HCT116 (cell line): Measurements from ENCODE around the gene TICRR. TPM values are rescaled to one million over a fixed set of nuclear protein-coding genes. Genes with fewer than 3 reads are reported as not detected.
A peak's percentile ranks its signal among the peaks of the same experiment; 100 is the strongest.

ENCODE experiments used
- ATAC-seq: fragments of 200-7000 bp; cut with Tn5 transposase; 2 replicates; pipeline ENCODE4 v1.9.1; 2020; ENCODE audit warnings: mild to moderate bottlenecking, moderate library complexity
- BruUV-seq: library from RNA; stranded (reverse); fragments of 400-500 nt; replicated peaks from 2 replicates; lab custom pipeline; 2021; lab: Mats Ljungman, UMichigan
- CTCF ChIA-PET: fragments of 300-600 bp; sonication (Branson Sonifier 250); formaldehyde crosslinking; loops from one replicate; lab custom pipeline; 2021; ENCODE audit warnings: antibody characterized with exemption; lab: Charles Lee
- POLR2A ChIA-PET: fragments of 300-600, 350-600 bp; sonication (Branson Sonifier 250); formaldehyde crosslinking; loops from one replicate; lab custom pipeline; 2021; ENCODE audit warnings: antibody characterized with exemption; lab: Charles Lee
- RAD21 ChIA-PET, 2 experiments: fragments of 300-600 bp; sonication (Branson Sonifier 250); formaldehyde crosslinking; loops; one replicate each; lab custom pipeline; 2023; ENCODE audit warnings: low total read pairs in 2 of 2; ENCODE audit not compliant: uncharacterized antibody in 2 of 2, unreplicated experiment in 2 of 2, low non-redundant PET in 1 of 2; lab: Charles Lee
- DNase-seq: peaks from one replicate; pipeline ENCODE4 v3.0.0-alpha.2; 2010; ENCODE audit warnings: low read depth, low spot score
- H2AFZ ChIP-seq: fragments of 200-600 bp; shearing (Covaris generic), sonication (generic); 2 replicates; pipeline ENCODE4 v1.6.1; 2017; ENCODE audit warnings: low read depth, mixed run types, mixed read lengths, antibody characterized with exemption, low read length; ENCODE audit not compliant: poor library complexity, severe bottlenecking
- H3K27ac ChIP-seq: 2 replicates; pipeline ENCODE4 v1.5.1; 2012; ENCODE audit warnings: low read depth, low read length
- H3K27me3 ChIP-seq: fragments of 200-600 bp; sonication (generic); 2 replicates; pipeline ENCODE4 v1.6.1; 2016; ENCODE audit warnings: mixed run types, low read length, mixed read lengths; ENCODE audit not compliant: insufficient read depth
- H3K36me3 ChIP-seq, 2 experiments: fragments of 200-500 bp in 1 of 2; fragments of 200-600 bp in 1 of 2; sonication (Bioruptor generic) in 1 of 2; sonication (generic) in 1 of 2; 2 replicates each; pipeline versions ENCODE4 v1.5.1 to v1.6.1; 2014 to 2016; ENCODE audit warnings: low read length in 2 of 2, inconsistent platforms in 1 of 2, mixed read lengths in 1 of 2, mixed run types in 1 of 2; ENCODE audit not compliant: insufficient read depth in 2 of 2, control insufficient read depth in 1 of 2
- H3K4me1 ChIP-seq, 2 experiments: fragments of 200-600 bp in 1 of 2; sonication (generic) in 1 of 2; 2 replicates each; pipeline versions ENCODE4 v1.5.1 to v1.6.1; 2012 to 2017; ENCODE audit warnings: low read length in 2 of 2, inconsistent platforms in 1 of 2, mild to moderate bottlenecking in 1 of 2, mixed read lengths in 1 of 2, mixed run types in 1 of 2, moderate library complexity in 1 of 2; ENCODE audit not compliant: insufficient read depth in 2 of 2, control insufficient read depth in 1 of 2
- H3K4me2 ChIP-seq: fragments of 200-600 bp; sonication (generic); 2 replicates; pipeline ENCODE4 v1.6.1; 2017; ENCODE audit warnings: mixed run types, low read length, mixed read lengths
- H3K4me3 ChIP-seq, 2 experiments: fragments of 200-600 bp in 1 of 2; sonication (generic) in 1 of 2; replicated peaks in 1 of 2; 2 replicates each; pipeline ENCODE4 v1.5.1; 2011 to 2016; ENCODE audit warnings: low read length in 2 of 2, control low read depth in 1 of 2, low read depth in 1 of 2, mild to moderate bottlenecking in 1 of 2, mixed read lengths in 1 of 2, mixed run types in 1 of 2
- H3K79me2 ChIP-seq: fragments of 200-600 bp; sonication (generic); 2 replicates; pipeline ENCODE4 v1.6.1; 2017; ENCODE audit warnings: mild to moderate bottlenecking, mixed run types, low read length, moderate library complexity, mixed read lengths; ENCODE audit not compliant: insufficient read depth
- H3K9ac ChIP-seq: fragments of 200-600 bp; sonication (generic); 2 replicates; pipeline ENCODE4 v1.6.1; 2016; ENCODE audit warnings: low read length, mixed read lengths
- H3K9me2 ChIP-seq: fragments of 200-600 bp; sonication (generic), shearing (Covaris generic); 2 replicates; pipeline ENCODE4 v1.6.1; 2017; ENCODE audit warnings: mixed run types, mild to moderate bottlenecking, moderate library complexity; ENCODE audit not compliant: insufficient read depth
- H3K9me3 ChIP-seq, 2 experiments: fragments of 200-500 bp in 1 of 2; fragments of 200-600 bp in 1 of 2; sonication (Bioruptor generic) in 1 of 2; sonication (generic) in 1 of 2; 2 replicates each; pipeline ENCODE4 v1.6.1; 2014 to 2017; ENCODE audit warnings: low read length in 2 of 2, mixed read lengths in 2 of 2, inconsistent platforms in 1 of 2, low read depth in 1 of 2, mild to moderate bottlenecking in 1 of 2, mixed run types in 1 of 2, moderate library complexity in 1 of 2; ENCODE audit not compliant: control insufficient read depth in 1 of 2, insufficient read depth in 1 of 2
- H4K20me1 ChIP-seq: fragments of 200-600 bp; sonication (generic), shearing (Covaris generic); 2 replicates; pipeline ENCODE4 v1.6.1; 2017; ENCODE audit warnings: mixed run types, mild to moderate bottlenecking, moderate library complexity; ENCODE audit not compliant: insufficient read depth
- CBX3 ChIP-seq: IDR thresholded peaks from 2 replicates; pipeline ENCODE4 v1.6.1; 2012; ENCODE audit warnings: low read depth
- EGR1 ChIP-seq: IDR thresholded peaks from 2 replicates; pipeline ENCODE4 v1.6.1; 2012; ENCODE audit warnings: low read depth
- ELF1 ChIP-seq: IDR thresholded peaks from 2 replicates; pipeline ENCODE4 v1.6.1; 2012; ENCODE audit warnings: low read depth, borderline replicate concordance
- EZH2 ChIP-seq: fragments of 200-600 bp; sonication (generic); IDR thresholded peaks from 2 replicates; pipeline ENCODE4 v1.6.1; 2017; ENCODE audit warnings: antibody characterized with exemption, mixed run types
- EZH2phosphoT487 ChIP-seq: fragments of 200-600 bp; IDR thresholded peaks from 2 replicates; pipeline ENCODE4 v1.6.1; 2018; ENCODE audit warnings: antibody characterized with exemption, borderline replicate concordance
- FOSL1 ChIP-seq: IDR thresholded peaks from 2 replicates; pipeline ENCODE4 v1.6.1; 2012; ENCODE audit warnings: low read depth
- JUND ChIP-seq: IDR thresholded peaks from 2 replicates; pipeline ENCODE4 v1.6.1; 2012
- POLR2A ChIP-seq: IDR thresholded peaks from 2 replicates; pipeline ENCODE4 v1.7.0; 2011; ENCODE audit warnings: borderline replicate concordance; ENCODE audit not compliant: insufficient read depth, insufficient read length; ENCODE audit errors: extremely low read depth
- POLR2AphosphoS5 ChIP-seq: IDR thresholded peaks from 2 replicates; pipeline ENCODE4 v1.6.1; 2011; ENCODE audit warnings: mild to moderate bottlenecking, low read depth, low read length, moderate library complexity
- RAD21 ChIP-seq: IDR thresholded peaks from 2 replicates; pipeline ENCODE4 v1.6.1; 2012; ENCODE audit warnings: low read depth, mild to moderate bottlenecking
- SIN3A ChIP-seq: IDR thresholded peaks from 2 replicates; pipeline ENCODE4 v1.6.1; 2012; ENCODE audit warnings: low read depth
- SP1 ChIP-seq: IDR thresholded peaks from 2 replicates; pipeline ENCODE4 v1.6.1; 2012; ENCODE audit warnings: low read depth
- SRF ChIP-seq: IDR thresholded peaks from 2 replicates; pipeline ENCODE4 v1.6.1; 2012; ENCODE audit warnings: low read depth
- TCF7L2 ChIP-seq: IDR thresholded peaks from 2 replicates; pipeline ENCODE4 v1.7.0; 2011; ENCODE audit warnings: borderline replicate concordance, inconsistent platforms; ENCODE audit not compliant: insufficient read depth, insufficient read length; ENCODE audit errors: extremely low read depth
- YY1 ChIP-seq: IDR thresholded peaks from 2 replicates; pipeline ENCODE4 v1.6.1; 2011; ENCODE audit warnings: low read length, low read depth, moderate library complexity, mild to moderate bottlenecking; ENCODE audit not compliant: insufficient replicate concordance; ENCODE audit errors: extremely low read depth
- ZFX ChIP-seq: fragments of 450-650 bp; IDR thresholded peaks from 2 replicates; pipeline ENCODE4 v1.6.1; 2017
- intact Hi-C: fragments of 100-400 bp; cut with micrococcal nuclease; formaldehyde crosslinking; loops from 2 replicates; pipeline ENCODE4 v1.10.0; 2022
- total RNA-seq: library from RNA; stranded (reverse); gene quantifications from one replicate; pipeline ENCODE4 v1.2.1, GENCODE V29; 2021; ENCODE audit not compliant: unreplicated experiment
- TF ChIP-seq, protein P1 (sequence below): IDR thresholded peaks from 2 replicates; pipeline ENCODE4 v1.6.1; 2012
- TF ChIP-seq, protein P2 (sequence below): IDR thresholded peaks from 2 replicates; pipeline ENCODE4 v1.6.1; 2012; ENCODE audit warnings: low read depth
- TF ChIP-seq, protein P3 (sequence below): IDR thresholded peaks from 2 replicates; pipeline ENCODE4 v1.6.1; 2012

The TICRR gene
- total RNA-seq, 1 experiment from 2014 or later: 24.8 TPM

DNA sequence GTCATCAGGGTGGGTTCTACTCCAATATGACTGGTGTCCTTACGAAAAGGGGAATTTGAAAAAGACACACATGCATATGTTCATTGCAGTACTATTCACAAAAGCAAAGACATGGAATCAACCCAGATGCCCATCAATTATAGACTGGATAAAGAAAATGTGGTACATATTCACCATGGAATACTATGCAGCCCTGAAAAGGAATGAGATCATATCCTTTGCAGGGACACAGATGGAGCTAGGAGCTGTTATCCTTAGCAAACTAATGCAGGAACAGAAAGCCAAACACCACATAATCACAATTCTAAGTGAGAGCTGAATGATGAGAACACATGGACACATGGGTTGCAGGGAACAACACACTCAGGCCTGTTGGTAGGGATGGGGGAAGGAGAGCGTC, 24.8 kb upstream of the TICRR start:
- Histone ChIP-seq H4K20me1 (no peaks in the 10 kb centered on the region), H3K4me1 (peaks cover 0 to 7% of the 10 kb centered on the region in 2 experiments; a peak in 2 of 4 replicates), H3K4me3 (no peak overlapping the region), H3K9ac (no peak overlapping the region), H3K27ac (no peak overlapping the region), H3K9me3 (no peaks in the 10 kb centered on the region), H3K27me3 (no peaks in the 10 kb centered on the region), H3K79me2 (no peaks in the 10 kb centered on the region), H2AFZ (no peak overlapping the region), H3K4me2 (no peak overlapping the region), H3K36me3 (no peaks in the 10 kb centered on the region), H3K9me2 (no peaks in the 10 kb centered on the region)
- intact Hi-C loops: no loop called here
- RAD21 ChIA-PET: interaction anchor here in 1 of 2 experiments (0.6 kb wide), 1 partner anchor 1102 kb away, joined by 3 read pairs; no protein-coding TSS in a partner anchor
- POLR2A ChIA-PET: no interaction called here
- ATAC-seq (no peak), DNase-seq (no peak)
- TF ChIP-seq FOSL1 (no peak), EZH2 (no peak), TCF7L2 (no peak), EZH2phosphoT487 (no peak), SP1 (no peak), POLR2A (no peak), JUND (no peak), YY1 (no peak), EGR1 (no peak), SIN3A (no peak), RAD21 (no peak)
- TF ChIP-seq, protein P1, sequence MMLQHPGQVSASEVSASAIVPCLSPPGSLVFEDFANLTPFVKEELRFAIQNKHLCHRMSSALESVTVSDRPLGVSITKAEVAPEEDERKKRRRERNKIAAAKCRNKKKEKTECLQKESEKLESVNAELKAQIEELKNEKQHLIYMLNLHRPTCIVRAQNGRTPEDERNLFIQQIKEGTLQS: no peak
- CTCF ChIA-PET: interaction anchor here (0.7 kb wide), 1 partner anchor 108 kb away, joined by 3 read pairs; no protein-coding TSS in a partner anchor
- BruUV-seq: no TSS peak

DNA sequence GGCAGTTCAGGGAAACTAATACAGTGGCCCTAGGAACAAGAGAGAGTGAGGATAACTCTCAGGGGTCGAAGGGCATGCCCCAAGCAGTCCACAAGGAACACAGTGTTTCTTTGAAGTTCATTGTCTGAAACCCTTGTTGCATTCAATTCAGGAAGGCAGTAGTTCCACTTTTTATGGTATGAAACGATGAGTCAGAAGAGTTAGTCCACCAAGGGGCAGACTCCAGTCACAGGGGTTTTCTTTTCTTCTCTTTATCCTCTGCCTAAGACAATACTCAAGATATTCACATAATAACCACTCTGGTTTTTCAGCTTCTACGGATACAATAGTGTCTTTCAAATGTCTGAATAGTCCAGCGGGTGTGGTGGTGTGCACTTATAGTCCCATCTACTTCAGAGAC, 23.7 kb upstream of the TICRR start:
- POLR2A ChIA-PET: no interaction called here
- no peak overlapping the region for H3K9ac ChIP-seq
- no peak overlapping the region for H3K4me3 ChIP-seq
- no peaks in the 10 kb centered on the region for H3K9me3 ChIP-seq
- H2AFZ ChIP-seq: no peak overlapping the region
- H3K4me2 ChIP-seq: peak overlapping the region; percentile 21; the same call in 1 of the 2 replicates
- no peaks in the 10 kb centered on the region for H3K79me2 ChIP-seq
- no peaks in the 10 kb centered on the region for H3K27me3 ChIP-seq
- DNase-seq: no peak
- H3K9me2 ChIP-seq: no peaks in the 10 kb centered on the region
- H3K27ac ChIP-seq: no peak overlapping the region
- RAD21 ChIA-PET: no interaction called here
- H3K36me3 ChIP-seq: no peaks in the 10 kb centered on the region
- CTCF ChIA-PET: no interaction called here
- no peaks in the 10 kb centered on the region for H4K20me1 ChIP-seq
- peak; percentile 63 for ATAC-seq
- TF ChIP-seq SP1 (no peak), EGR1 (no peak), CBX3 (no peak), EZH2 (no peak), POLR2AphosphoS5 (no peak), EZH2phosphoT487 (no peak), ZFX (no peak), ELF1 (no peak), YY1 (no peak), RAD21 (no peak), TCF7L2 (no peak), SRF (no peak)
- TF ChIP-seq, protein P2, sequence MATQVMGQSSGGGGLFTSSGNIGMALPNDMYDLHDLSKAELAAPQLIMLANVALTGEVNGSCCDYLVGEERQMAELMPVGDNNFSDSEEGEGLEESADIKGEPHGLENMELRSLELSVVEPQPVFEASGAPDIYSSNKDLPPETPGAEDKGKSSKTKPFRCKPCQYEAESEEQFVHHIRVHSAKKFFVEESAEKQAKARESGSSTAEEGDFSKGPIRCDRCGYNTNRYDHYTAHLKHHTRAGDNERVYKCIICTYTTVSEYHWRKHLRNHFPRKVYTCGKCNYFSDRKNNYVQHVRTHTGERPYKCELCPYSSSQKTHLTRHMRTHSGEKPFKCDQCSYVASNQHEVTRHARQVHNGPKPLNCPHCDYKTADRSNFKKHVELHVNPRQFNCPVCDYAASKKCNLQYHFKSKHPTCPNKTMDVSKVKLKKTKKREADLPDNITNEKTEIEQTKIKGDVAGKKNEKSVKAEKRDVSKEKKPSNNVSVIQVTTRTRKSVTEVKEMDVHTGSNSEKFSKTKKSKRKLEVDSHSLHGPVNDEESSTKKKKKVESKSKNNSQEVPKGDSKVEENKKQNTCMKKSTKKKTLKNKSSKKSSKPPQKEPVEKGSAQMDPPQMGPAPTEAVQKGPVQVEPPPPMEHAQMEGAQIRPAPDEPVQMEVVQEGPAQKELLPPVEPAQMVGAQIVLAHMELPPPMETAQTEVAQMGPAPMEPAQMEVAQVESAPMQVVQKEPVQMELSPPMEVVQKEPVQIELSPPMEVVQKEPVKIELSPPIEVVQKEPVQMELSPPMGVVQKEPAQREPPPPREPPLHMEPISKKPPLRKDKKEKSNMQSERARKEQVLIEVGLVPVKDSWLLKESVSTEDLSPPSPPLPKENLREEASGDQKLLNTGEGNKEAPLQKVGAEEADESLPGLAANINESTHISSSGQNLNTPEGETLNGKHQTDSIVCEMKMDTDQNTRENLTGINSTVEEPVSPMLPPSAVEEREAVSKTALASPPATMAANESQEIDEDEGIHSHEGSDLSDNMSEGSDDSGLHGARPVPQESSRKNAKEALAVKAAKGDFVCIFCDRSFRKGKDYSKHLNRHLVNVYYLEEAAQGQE: no peak
- TF ChIP-seq, protein P1: no peak
- TF ChIP-seq, protein P3, sequence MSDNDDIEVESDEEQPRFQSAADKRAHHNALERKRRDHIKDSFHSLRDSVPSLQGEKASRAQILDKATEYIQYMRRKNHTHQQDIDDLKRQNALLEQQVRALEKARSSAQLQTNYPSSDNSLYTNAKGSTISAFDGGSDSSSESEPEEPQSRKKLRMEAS: no peak
- TF ChIP-seq, all 23 proteins: peak for 0
- intact Hi-C loops: no loop called here
- H3K4me1 ChIP-seq: peaks cover 0 to 9% of the 10 kb centered on the region in 2 experiments; a peak in 2 of 4 replicates
- no TSS peak for BruUV-seq
